HG03565 (cell line): ENCODE results near the gene ZPR1.

ENCODE experiments used
- ATAC-seq: cut with Tn5 transposase; IDR thresholded peaks from one replicate; pipeline ENCODE4 v1.9.1; 2021; ENCODE audit warnings: mild to moderate bottlenecking, moderate library complexity; ENCODE audit not compliant: unreplicated experiment

The ZPR1 gene

DNA sequence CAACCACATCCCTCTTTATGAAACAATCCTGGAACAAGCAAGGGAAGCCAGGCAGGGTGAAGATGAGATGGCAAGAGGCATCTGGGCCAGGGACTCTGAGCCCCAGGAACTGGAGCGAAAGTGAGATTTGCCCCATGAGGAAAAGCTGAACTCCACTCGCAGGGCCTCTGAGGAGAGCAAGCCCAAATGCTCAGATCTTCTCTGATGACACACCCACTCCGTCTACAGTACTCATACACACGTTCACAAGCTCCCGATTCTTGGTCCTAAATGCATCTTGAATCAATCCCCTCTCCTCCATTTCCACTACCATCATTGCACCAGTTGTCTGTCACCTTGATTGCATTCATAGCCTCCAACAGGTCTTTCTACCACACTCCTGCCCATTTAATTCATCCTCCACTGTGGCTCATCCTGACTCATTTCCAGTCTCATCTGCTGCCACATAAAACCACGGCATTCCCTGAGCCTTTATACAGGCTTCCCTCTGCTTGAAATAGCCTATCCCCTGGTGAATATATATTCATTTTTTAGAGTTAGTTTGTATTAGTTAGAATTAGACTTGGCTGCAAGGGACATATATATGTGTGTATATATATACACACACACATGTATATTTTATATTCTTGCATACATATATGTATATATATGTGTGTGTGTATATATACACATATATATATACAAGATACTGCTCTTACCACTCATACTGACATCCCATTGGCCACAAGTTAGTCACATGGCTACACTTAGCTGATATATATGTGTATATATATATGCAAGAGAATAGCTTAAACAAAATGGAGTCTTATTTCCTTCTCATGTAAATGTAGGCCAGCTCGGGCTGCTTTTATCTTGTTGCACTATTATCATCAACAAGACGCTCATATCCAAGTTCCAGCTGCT lies 5.3 kb upstream of the ZPR1 start:
- no peak for ATAC-seq

DNA sequence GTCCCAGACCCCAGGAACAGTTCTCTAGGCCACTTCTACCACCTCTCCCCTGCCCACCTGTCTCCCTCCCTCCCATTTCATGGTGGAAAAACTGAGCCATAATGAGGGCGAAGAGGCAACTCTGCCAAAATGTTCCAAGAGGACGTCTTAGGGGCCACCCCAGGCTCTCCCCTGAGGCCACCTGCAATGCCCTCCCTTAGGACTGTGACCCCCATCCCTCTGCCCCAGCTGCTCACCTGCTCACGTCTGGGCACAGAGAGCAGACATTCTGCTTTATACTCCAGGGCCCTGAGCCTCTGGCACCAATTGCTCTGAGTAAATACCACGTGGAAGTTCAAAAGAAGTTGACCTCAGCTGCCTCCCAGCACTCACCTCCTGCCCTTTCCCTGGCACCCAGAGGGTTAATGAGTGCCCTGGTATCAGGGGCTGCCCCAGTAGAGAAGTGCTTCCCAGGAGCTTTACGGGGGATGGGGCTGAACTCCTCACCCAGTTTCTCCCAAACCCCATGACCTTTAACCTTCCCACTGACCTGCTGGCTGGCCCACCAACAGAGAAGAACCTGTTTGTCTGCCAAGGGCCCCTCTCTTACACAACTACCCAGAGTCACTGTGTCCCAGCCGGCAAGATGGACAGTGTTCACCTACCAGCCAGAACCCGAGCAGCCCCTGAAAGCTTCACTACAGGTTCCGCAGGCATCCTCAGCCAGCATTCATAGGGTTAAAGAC lies 4.5 kb upstream of the ZPR1 start:
- no peak for ATAC-seq

DNA sequence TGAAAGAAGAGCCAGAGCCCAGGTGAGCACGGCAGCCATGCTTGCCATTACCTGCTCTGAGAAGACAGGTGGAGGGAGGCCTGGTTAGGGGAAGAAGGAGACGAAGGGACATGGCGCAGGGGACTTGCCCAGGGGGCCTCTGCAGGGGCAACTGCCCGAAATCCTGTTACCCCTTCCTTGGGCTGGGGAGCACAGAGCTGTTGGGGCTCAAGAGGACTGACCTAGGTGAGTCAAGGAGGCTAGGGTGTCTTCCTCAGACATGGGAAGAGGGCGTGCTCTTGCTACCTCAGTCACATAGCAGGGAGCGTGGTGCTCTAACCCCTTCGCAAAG lies 4.0 kb upstream of the ZPR1 start, which contains the start of gene APOA5:
APOA5 (minus strand) TSS at position 67 of the 331 bp plus-strand sequence; CDS start at position 48, 19 bp downstream.
- ATAC-seq = no peak

DNA sequence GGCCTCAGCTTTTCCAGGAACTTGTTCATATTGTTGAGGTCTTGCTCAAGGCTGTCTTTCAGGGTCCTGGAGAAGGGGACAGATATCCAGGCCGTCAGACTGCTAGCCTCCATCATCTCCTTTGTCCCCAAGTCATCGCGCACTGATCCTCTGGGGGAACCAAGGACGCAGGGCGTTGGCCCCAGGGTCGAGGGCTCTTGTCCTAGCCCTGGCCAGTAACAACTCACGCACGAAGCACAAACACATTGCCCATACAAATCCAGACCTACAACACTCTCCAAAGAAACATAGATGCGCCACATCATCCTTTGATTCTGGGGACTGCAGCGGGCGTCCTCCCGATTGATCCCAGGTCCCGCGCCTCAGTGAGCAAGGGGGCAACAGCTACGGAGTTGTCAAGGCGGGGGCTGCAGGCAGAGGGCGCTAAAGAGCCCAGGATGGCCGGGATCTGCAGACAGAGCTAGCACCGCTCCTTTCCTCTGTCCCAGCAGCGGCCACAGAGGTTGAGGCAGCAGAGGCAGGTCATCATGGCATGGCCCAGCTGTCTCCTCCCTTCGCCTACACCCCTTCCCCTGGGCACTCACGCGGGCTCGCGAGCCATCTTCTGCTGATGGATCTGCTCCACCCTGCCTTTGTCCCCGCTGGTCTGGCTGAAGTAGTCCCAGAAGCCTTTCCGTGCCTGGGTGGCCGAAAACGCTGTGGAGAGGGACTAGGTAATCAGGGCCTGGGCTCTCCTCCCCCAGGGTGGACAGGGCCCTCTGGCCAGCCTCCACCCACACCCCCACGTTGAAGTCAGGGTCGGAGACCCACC lies 3.4 kb upstream of the ZPR1 start:
- ATAC-seq = no peak

DNA sequence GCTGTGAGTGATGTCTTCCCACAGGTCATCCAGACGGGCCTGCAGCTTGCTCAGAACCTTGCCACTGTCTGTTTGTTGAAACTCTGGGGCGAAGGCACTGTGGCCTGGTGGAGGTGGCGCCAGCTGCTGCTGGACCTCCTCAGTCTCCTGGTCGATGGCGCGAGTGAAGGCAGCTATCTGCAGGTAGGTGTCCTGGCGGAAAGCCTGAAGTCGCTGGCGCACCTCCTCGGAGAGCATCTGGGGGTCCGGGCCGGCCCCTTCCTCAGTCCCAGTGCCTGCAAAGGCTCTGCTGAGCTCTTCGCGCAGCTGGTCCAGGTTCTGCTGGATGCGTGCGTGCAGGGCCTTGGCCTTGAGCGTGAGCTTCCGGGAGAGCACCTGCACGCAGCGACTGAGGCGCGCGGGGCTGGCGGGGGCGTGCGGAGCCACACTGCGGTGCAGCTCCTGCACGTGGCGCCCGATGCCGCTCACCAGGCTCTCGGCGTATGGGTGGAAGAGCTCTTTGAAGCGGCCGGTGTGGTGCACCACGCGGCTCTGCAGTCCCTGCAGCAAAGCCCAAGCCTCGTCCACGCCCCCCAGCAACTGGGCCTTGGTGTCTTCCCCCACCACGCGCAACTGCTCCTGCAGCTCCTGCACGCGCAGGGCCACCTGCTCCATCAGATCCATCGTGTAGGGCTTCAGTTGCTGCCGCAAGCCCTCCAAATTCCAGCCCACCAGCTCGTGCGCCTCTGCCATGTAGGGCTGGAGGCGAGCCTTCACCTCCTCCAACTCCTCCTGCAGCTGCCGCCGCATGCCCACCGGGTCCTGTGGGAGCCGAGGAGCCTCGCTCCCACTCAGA lies 2.6 kb upstream of the ZPR1 start:
- ATAC-seq = no peak

DNA sequence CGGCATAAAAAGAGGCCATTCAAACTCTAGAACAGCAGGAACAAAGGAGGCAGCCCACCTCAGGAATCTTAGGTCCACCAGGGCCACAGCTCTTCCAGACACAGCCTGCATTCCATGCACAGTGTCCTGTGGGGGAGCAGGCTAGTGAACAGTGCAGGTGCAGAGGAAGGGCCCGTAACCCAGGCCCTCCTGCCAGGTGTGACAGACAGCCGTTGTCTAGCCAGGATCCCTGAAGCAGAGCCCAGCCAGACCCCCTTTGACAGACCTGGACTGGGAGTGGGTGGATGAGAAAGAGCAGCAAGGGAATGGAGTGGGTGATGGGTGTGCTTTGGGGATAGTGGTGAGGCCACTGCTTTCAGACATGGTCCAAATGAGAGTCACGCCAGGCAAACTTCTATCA lies 1.2 kb upstream of the ZPR1 start:
- no peak for ATAC-seq

DNA sequence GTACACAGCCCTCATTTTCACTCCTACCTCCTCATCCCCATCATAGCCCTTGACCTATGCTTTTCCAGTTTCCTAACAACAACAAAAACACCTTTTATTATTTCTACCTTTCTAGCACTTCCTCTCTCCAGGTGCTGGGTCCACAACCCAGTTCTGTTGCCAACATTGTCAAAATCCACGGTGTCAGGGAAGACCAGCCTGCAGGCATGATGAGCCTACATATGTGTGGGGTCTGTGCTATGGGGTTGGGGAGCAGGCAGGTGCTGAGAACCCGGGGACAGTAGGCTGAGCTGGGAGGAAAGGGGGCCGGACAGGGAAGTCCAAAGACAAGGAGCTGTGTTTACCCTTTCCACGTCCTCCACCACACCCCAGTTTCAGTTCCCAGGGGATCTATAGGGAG lies 711 bp upstream of the ZPR1 start:
- ATAC-seq = no peak

DNA sequence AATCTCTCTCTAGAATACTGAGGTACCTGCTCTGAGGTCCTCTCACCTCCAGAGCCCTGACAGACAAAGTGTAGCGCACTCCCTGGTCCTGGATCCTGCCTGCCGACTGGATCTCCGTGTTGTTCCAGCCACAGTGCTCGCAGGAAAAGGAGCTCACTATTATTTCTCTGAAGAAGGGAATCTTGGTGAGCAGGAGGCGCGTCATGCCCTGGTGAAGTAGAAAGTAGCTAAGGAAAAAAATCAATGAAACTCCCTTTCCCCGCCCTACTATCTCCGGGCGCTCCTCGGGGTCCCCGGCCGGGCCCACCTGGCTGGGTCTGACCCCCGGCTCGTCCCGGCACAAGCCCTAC lies 412 bp downstream of the ZPR1 start:
- no peak for ATAC-seq

DNA sequence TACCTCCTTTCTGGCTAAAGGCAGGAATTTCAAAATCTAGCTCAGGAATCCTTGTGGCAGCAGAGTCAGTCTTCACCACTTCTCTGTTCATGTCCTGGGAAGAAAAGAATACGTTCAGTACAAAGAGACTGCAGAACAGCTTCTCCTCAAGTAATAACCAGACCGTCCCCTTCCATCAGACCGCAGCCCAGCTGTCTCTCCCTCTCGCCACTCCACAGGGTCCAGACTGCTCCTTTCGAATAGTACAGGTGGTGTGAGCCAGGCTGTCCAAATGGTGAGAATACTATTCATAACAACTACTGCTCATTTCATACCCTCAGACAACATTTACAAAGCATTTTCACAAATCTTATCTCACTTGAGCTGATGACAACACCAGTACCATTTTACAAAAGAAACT lies 857 bp downstream of the ZPR1 start:
- ATAC-seq = no peak

DNA sequence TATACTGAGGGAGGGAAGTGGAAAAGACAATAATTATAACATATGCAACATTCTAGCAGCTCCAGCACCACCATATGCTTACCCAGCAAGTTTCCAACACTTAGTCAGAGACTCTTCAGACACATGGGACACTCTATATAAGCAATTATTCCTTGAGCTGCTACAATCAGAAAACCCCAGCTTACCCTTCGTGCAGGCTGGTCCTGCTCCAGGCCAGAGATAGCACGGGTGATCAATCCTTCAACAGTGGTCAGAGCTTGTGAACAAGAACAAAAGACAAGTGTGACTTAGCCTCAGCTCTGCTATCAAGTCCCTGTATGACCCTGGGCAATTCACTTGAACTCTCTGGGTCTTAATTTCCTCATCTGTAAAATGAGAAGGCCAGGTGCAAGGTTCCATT lies 1.5 kb downstream of the ZPR1 start:
- no peak for ATAC-seq

DNA sequence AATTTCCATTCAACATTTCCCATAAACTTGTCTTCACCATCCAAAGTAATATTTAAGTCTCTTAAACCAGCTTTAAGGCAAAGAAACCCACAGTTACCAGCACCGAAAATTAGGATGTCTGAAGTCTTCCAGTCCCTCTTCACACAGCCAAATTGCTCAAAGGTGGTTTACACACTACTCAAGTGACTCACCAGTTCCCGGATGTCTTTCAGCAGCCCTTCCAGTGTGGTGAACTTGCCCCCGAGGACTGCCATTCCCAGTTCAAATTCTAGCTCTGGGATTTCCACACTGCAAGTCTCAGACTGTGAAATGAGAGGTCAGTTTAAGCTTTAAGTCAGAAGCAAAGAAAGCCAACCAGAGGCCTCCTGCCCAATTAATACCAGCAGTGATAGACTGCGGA lies 5.1 kb downstream of the ZPR1 start:
- no peak for ATAC-seq

DNA sequence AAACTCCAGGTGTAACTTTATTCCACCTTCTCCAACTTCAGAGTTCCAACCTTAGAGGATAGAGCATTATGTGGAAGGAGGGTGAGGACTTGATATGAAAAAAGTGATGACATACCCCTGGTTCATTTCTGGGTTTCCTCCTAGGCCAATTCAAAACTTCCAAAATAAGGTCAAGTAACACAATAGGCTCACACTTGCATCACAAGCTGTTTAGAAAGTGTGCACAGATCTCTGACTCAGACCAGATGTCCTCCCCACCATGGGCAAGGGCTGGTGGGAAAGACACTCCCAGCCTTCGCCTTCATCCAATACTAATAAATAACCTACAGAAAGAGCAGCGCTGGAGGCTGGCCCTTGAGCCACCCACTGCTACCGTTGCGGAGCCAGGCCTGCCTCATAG lies 9.3 kb downstream of the ZPR1 start:
- ATAC-seq = no peak

DNA sequence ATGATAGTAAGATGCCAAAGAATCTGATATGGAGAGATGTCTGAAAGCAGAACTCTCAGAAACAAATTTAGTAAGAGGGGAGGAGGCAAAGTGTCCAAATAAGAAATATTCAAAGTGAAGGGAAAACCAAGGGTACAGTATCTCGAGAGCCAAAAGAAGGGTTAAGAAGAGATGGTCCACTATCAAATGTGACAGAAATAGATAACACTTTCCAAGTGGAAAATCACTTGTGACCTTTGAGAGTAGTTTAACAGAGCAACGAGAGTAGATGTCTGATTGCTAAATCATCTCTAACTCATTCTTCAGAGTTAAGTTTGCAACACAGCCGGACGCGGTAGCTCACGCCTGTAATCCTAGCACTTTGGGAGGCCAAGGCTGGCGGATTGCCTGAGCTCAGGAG lies 10.8 kb downstream of the ZPR1 start:
- ATAC-seq = no peak

DNA sequence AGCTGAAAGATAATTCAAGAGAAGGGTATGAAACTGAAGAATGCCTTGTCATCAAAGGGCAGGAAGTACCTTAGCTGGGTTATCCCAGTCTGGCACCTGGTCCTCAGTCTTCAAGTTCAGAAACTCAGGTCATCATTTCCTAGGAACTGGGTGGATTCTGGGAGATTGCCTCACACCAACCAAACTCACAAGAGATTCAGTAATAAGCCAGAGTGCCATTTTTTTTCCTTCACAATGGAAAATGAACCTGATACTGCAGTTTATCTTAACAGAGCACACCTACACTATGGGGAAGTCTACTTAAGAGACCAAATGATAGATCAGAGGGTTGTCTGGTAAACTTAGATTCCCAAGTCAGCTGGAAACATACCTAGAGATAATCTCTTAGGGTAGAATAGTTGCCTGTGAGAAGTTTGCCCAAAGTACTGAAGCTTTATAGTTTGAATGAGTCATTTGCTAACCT lies 11.3 kb downstream of the ZPR1 start:
- ATAC-seq = no peak

DNA sequence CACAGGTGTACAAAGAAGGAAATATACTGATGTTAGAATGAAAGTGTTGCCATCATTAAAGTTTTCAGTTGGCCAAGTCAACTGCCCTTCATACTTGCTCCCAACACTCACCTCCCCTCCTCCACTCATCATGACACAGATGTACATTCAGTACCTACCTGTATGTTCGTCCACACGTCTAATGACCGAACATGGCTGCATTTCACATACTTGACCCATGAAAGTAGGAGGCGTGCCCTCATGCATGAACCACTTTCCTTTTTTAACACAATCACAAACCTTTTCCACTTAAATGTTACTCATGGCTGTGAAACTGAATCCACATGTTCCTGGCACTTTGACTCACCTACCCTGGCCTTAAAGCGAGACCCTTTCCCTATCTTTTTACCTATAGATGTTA lies 11.8 kb downstream of the ZPR1 start:
- ATAC-seq = no peak

DNA sequence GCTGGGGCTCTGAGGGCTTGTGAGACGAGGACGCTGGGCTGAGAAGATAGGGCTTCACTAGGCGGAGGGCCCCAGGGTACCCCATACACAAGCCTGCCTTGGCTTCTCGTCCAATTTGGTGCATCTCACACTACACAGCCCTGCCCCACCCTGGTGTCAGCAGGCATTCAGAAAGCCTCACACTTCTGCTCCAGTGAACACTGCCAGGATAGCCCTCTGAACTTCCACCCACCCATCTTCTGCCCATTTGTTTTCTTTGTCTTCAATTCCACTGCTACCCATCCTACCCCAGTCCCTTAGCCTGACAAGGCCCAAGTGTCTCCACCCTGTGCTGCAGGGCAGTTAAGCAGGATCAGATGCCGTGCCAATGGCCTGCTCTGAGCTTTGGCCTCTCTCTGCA lies 13.2 kb downstream of the ZPR1 start:
- ATAC-seq = no peak

DNA sequence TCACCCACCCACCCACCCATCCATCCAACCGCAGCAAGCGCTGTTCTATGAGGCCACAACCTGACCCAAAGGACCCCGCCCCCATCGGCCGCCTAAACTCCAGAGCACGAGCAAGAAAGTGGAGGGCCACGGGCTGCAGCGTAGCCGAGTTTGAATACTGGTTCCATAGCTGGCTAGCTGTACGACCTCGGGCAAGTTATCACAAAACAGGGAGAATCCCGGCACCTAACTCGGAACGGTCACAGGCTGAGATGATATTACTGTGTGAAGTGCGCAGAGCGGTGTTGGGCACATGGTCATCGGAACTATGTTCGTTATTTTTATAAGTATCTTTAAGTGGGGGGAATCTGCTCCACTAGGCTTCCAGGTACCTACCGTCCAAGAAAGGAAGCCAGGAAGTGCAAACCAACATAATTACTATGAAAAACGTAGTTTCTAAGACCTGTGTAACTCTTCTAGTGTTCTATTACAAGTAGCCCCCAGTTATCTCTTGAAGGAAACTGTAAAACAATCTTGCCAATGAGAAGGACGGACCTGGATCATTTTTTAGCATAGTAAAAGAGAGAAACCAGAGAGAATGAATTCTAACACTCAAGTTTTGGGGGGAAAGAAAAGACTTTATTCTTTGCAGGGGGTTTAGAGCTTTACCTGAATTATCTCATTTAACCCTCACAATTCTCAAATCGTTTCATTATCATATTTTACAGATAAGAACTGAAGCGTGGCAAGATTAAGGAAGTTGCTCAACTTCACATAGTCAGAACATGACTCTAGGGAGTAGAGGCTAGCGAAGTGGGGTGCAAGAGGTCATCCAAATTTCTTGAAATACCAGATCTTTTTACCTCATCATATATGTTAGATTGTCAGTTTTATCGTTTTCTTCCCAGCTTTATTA lies 14.4 kb downstream of the ZPR1 start:
- no peak for ATAC-seq

DNA sequence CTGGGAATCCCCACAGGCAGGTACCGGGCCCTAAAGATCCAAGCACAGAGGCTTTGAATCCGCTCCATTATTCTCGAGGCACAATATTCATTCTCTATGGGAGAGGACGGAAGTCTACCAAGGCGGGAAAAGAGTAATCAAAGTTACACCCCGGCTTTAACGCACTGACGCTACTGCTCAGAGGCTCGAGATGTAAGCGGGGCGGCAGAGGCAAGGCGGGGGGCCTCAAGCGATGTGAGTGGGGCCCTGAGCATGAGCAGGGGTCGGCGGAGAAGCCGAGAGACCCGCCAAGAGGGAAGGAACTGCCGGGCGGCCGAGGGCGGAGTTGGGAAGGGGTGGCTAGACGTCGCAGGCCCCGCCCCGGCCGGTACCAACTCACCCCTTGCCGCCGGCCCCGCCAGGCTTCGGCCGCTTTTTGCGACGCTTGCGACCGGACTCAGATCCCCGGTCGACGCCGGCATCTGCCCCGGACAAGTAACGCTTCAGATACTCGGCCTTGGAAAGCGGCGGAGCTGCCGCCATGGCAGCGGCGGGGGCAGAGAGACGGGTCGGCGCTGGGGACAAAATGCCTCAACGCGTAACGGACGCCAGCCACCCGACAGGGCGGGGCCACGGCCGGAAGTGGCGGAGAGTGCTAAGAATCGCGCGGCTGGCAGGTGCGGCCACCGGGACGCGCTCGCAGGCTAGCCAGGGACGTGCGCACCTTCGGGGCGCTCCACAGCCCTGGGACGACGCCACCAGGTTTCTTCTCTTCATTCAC lies 15.2 kb downstream of the ZPR1 start, which contains the start of gene BUD13:
BUD13 (minus strand) TSS at position 545 of the 760 bp plus-strand sequence; CDS start at position 522, 23 bp downstream.
- peak; percentile 81 for ATAC-seq

DNA sequence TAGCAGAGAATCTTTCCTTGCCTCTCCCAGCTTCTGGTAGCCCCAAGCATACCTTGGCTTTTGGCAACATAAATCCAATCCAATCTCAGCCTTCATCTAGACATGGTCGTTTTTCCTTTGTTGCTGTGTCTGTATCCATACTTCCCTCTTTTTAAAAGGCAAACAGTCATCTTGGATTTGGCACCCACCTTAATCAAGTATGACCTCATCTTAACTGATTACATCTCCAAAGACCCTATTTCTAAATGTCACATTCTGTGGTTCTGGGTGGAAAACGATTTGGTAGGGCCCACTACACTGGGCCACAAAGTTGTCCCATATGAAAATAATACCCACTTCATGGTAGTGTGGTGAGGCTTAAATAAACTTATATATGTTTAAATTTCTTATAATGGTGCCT lies 15.9 kb downstream of the ZPR1 start:
- no peak for ATAC-seq
